ENCODE data around the gene STK39. TPM values are rescaled to one million over a fixed set of nuclear protein-coding genes. Genes with fewer than 3 reads are reported as not detected.

STK39 gene
- total and polyA plus RNA-seq, 4 donors, result 8.5 to 18.7 (median 11.2) TPM

GRCh38 chr2:168230389-168230788, 17.0 kb downstream of the STK39 start:
- peaks cover 0 to 4% (median 0%) of the 10 kb centered on the region in 4 donors for H3K9me3 ChIP-seq (ENCODE audit: control insufficient read depth in 4 of 4, insufficient read depth in 3 of 4, low read length in 3 of 4)
- ATAC-seq (ENCODE audit: insufficient read depth, low FRiP score), result no peak
- no peak overlapping the region for H3K4me3 ChIP-seq
- no peak overlapping the region for H3K9ac ChIP-seq (ENCODE audit: insufficient read depth in 1 of 2, low read length in 2 of 2)
- H3K27me3 ChIP-seq (ENCODE audit: control insufficient read depth in 3 of 3, insufficient read depth in 3 of 3, low read length in 2 of 3), result no peaks in the 10 kb centered on the region
- DNase-seq, result no peak
- no peak for TF ChIP-seq CTCF (IDR thresholded peaks at IDR 0.05; ENCODE audit: control extremely low read depth, extremely low read depth)
- H3K36me3 ChIP-seq (ENCODE audit: control insufficient read depth in 4 of 4, insufficient read depth in 4 of 4, low read length in 4 of 4), result peaks cover 0 to 2% (median 0%) of the 10 kb centered on the region in 4 donors
- no peaks in the 10 kb centered on the region for H3K4me1 ChIP-seq (ENCODE audit: control insufficient read depth in 5 of 5, insufficient read depth in 5 of 5, low read length in 5 of 5)
- WGBS, 2 donors, result 98 to 99% methylated on average over 5 of the region's 5 CpGs
- H3K27ac ChIP-seq (ENCODE audit: low read depth in 1 of 2, low read length in 1 of 2), result no peak overlapping the region

- 93 to 98% methylated on average over 2 of the region's 2 CpGs for WGBS, 2 donors
- H3K27ac ChIP-seq (ENCODE audit: low read depth in 1 of 2, low read length in 1 of 2), result peak overlapping the region in 1 of 2 donors; percentile 64
- H3K4me3 ChIP-seq, result no peak overlapping the region
- peaks cover 0 to 18% (median 2%) of the 10 kb centered on the region in 5 donors for H3K4me1 ChIP-seq (ENCODE audit: control insufficient read depth in 5 of 5, insufficient read depth in 5 of 5, low read length in 5 of 5)
- no peak for DNase-seq
- no peak overlapping the region for H3K9ac ChIP-seq (ENCODE audit: insufficient read depth in 1 of 2, low read length in 2 of 2)
- no peak for TF ChIP-seq CTCF (IDR thresholded peaks at IDR 0.05; ENCODE audit: control extremely low read depth, extremely low read depth)
- H3K27me3 ChIP-seq (ENCODE audit: control insufficient read depth in 3 of 3, insufficient read depth in 3 of 3, low read length in 2 of 3), result no peaks in the 10 kb centered on the region
- H3K36me3 ChIP-seq (ENCODE audit: control insufficient read depth in 4 of 4, insufficient read depth in 4 of 4, low read length in 4 of 4), result no peaks in the 10 kb centered on the region
- H3K9me3 ChIP-seq (ENCODE audit: control insufficient read depth in 4 of 4, insufficient read depth in 3 of 4, low read length in 3 of 4), result no peaks in the 10 kb centered on the region
- ATAC-seq (ENCODE audit: insufficient read depth, low FRiP score), result no peak
Observed at GRCh38 chr2:168224346-168224745, 23.0 kb downstream of the STK39 start.

- Histone ChIP-seq H3K4me3 (no peak overlapping the region), H3K27me3 (ENCODE audit: control insufficient read depth in 3 of 3, insufficient read depth in 3 of 3, low read length in 2 of 3) (no peaks in the 10 kb centered on the region), H3K36me3 (ENCODE audit: control insufficient read depth in 4 of 4, insufficient read depth in 4 of 4, low read length in 4 of 4) (no peaks in the 10 kb centered on the region), H3K4me1 (ENCODE audit: control insufficient read depth in 5 of 5, insufficient read depth in 5 of 5, low read length in 5 of 5) (peaks cover 0 to 18% (median 2%) of the 10 kb centered on the region in 5 donors), H3K27ac (ENCODE audit: low read depth in 1 of 2, low read length in 1 of 2) (peak overlapping the region in 1 of 2 donors; percentile 75), H3K9ac (ENCODE audit: insufficient read depth in 1 of 2, low read length in 2 of 2) (no peak overlapping the region), H3K9me3 (ENCODE audit: control insufficient read depth in 4 of 4, insufficient read depth in 3 of 4, low read length in 3 of 4) (no peaks in the 10 kb centered on the region)
- no peak for ATAC-seq (ENCODE audit: insufficient read depth, low FRiP score)
- TF ChIP-seq CTCF (IDR thresholded peaks at IDR 0.05; ENCODE audit: control extremely low read depth, extremely low read depth), result no peak
- peak in 2 of 3 donors; percentile 44 to 58 for DNase-seq
- 92 to 96% methylated on average over 3 of the region's 3 CpGs for WGBS, 2 donors
Observed at GRCh38 chr2:168222088-168222487, 25.3 kb downstream of the STK39 start.
